ENCODE data around the gene MXRA7.
A peak's percentile ranks its signal among the peaks of the same experiment; 100 is the strongest.
"Not testable (repeated sequence)": the region's sequence is repeated elsewhere in the genome, so short reads cannot be mapped to it uniquely, and the experiment has no call there.

The MXRA7 gene

GRCh38 chr17:76735006-76735405 lies 24.2 kb upstream of the MXRA7 start:
- no peak for DNase-seq

- DNase-seq: no peak
Measured at GRCh38 chr17:76734080-76734840, 23.5 kb upstream of the MXRA7 start.

- no peak for DNase-seq
Measured at GRCh38 chr17:76733618-76733957, 22.8 kb upstream of the MXRA7 start.

- no peak for DNase-seq
Measured at GRCh38 chr17:76732734-76733617, 22.2 kb upstream of the MXRA7 start.

GRCh38 chr17:76731800-76732733 lies 21.3 kb upstream of the MXRA7 start:
- DNase-seq: not testable (repeated sequence)

GRCh38 chr17:76727745-76728456 lies 17.1 kb upstream of the MXRA7 start:
- no peak for DNase-seq

- DNase-seq: peak; percentile 42
Measured at GRCh38 chr17:76726776-76727718, 16.3 kb upstream of the MXRA7 start, which contains the start of gene METTL23. TSS of gene METTL23 (plus strand) at chr17:76726839. CDS start at chr17:76729711, 2,872 bp downstream.

- DNase-seq: peak; percentile 97
Measured at GRCh38 chr17:76726231-76726775, 15.5 kb upstream of the MXRA7 start, which contains the start of gene JMJD6. TSS of gene JMJD6 (minus strand) at chr17:76726606. CDS start at chr17:76726475, 131 bp downstream.

- DNase-seq: peak; percentile 30
Measured at GRCh38 chr17:76725580-76726230, 14.9 kb upstream of the MXRA7 start.

GRCh38 chr17:76723812-76724211 lies 13.0 kb upstream of the MXRA7 start:
- DNase-seq: no peak

GRCh38 chr17:76722977-76723376 lies 12.2 kb upstream of the MXRA7 start:
- not testable (repeated sequence) for DNase-seq

- DNase-seq: no peak
Measured at GRCh38 chr17:76722279-76722678, 11.5 kb upstream of the MXRA7 start.

- DNase-seq: no peak
Measured at GRCh38 chr17:76721463-76721862, 10.7 kb upstream of the MXRA7 start.

- DNase-seq: no peak
Measured at GRCh38 chr17:76720941-76721340, 10.2 kb upstream of the MXRA7 start.

- no peak for DNase-seq
Measured at GRCh38 chr17:76720211-76720610, 9.4 kb upstream of the MXRA7 start.

- DNase-seq: no peak
Measured at GRCh38 chr17:76718516-76718915, 7.8 kb upstream of the MXRA7 start.

GRCh38 chr17:76716839-76717215 lies 6.1 kb upstream of the MXRA7 start:
- no peak for DNase-seq

- no peak for DNase-seq
Measured at GRCh38 chr17:76716146-76716838, 5.5 kb upstream of the MXRA7 start.

GRCh38 chr17:76715496-76715830 lies 4.7 kb upstream of the MXRA7 start:
- no peak for DNase-seq

Measured in GDM1 (cell line).